Prostate gland (tissue), 2 donors: ENCODE data around the gene SESN3.

ENCODE experiments used
- CTCF ChIP-seq, 4 experiments: fragments of 200-600 bp in 2 of 4; fragments of 450-650 bp in 2 of 4; sonication (generic) in 2 of 4; IDR thresholded peaks; 1 replicate in 3 of 4; 2 replicates in 1 of 4; pipeline ENCODE4 v1.5.1; 2016 to 2019; ENCODE audit warnings: antibody characterized with exemption in 4 of 4, mild to moderate bottlenecking in 2 of 4, moderate library complexity in 2 of 4
- POLR2A ChIP-seq: fragments of 450-650 bp; IDR thresholded peaks from one replicate; pipeline ENCODE4 v1.6.1; 2016; ENCODE audit warnings: antibody characterized with exemption, mild to moderate bottlenecking
- POLR2AphosphoS5 ChIP-seq: sonication (generic); formaldehyde crosslinking; IDR thresholded peaks from one replicate; pipeline ENCODE4 v1.6.1; 2017; ENCODE audit warnings: antibody characterized with exemption

- TF ChIP-seq POLR2A = no peak
- no peak for TF ChIP-seq CTCF (IDR thresholded peaks at IDR 0.05)
- TF ChIP-seq POLR2AphosphoS5 = no peak
These were observed 87.8 kb downstream of the SESN3 start for GRCh38 chr11:95143106-95143681.
